ENCODE measurements around the gene RGL3.
"Not testable (repeated sequence)": the region's sequence is repeated elsewhere in the genome, so short reads cannot be mapped to it uniquely, and the experiment has no call there.

The RGL3 gene

DNA sequence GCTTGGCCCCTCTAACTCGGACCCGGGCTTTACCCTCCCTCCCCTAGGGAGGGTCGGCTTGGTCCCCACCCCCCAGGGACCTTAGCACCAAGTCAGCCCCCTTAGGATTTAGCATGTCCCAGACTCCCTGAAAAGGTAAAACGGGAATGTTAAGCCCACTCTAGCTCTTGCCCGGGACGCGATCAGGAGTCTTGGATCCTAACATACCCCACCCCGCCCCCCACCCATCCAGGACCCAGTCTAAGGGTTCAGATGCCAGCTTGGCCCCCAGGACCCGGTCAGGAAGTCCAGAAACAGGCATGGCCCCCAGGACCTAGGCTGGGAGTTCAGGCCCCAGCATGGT is 35.4 kb downstream of the RGL3 start:
- H3K9ac ChIP-seq = peak overlapping the region; percentile 56 to 80 (median 77)
- H3K4me1 ChIP-seq = peaks cover 38 to 73% (median 60%) of the 10 kb centered on the region in 10 experiments
- peaks cover 0 to 8% (median 0%) of the 10 kb centered on the region in 11 experiments; a peak in 4 of 22 replicates for H4K20me1 ChIP-seq
- TF ChIP-seq Cebpa-rat (IDR thresholded peaks at IDR 0.05) = no peak
- H3K27me3 ChIP-seq = peaks cover 0 to 16% (median 8%) of the 10 kb centered on the region in 11 experiments; a peak in 11 of 22 replicates
- peak overlapping the region; percentile 86 to 100 (median 98) for H3K4me2 ChIP-seq
- peak overlapping the region; percentile 57 to 77 (median 66) for H3K4me3 ChIP-seq
- H3K27ac ChIP-seq = peak overlapping the region in 10 of 11 experiments; percentile 39 to 70 (median 63); a peak in 19 of 22 replicates
- H3K36me3 ChIP-seq = peaks cover 0 to 8% (median 0%) of the 10 kb centered on the region in 11 experiments; a peak in 1 of 22 replicates
- H3K9me3 ChIP-seq (replicated peaks in 1 of 11) = no peaks in the 10 kb centered on the region

- Histone ChIP-seq H3K4me1 (peaks cover 44 to 79% (median 66%) of the 10 kb centered on the region in 10 experiments), H3K27me3 (peaks cover 0 to 16% (median 8%) of the 10 kb centered on the region in 11 experiments; a peak in 11 of 22 replicates), H3K4me2 (peak overlapping the region; percentile 86 to 100 (median 98)), H4K20me1 (peaks cover 0 to 8% (median 0%) of the 10 kb centered on the region in 11 experiments; a peak in 4 of 22 replicates), H3K36me3 (peaks cover 0 to 14% (median 0%) of the 10 kb centered on the region in 11 experiments; a peak in 2 of 22 replicates), H3K4me3 (peak overlapping the region; percentile 57 to 77 (median 66)), H3K27ac (peak overlapping the region; percentile 13 to 70 (median 63); a peak in 20 of 22 replicates), H3K9ac (peak overlapping the region; percentile 56 to 80 (median 77)), H3K9me3 (replicated peaks in 1 of 11) (no peaks in the 10 kb centered on the region)
- no peak for TF ChIP-seq Cebpa-rat (IDR thresholded peaks at IDR 0.05)
Measured at GRCh38 chr19:11382898-11383705, 36.0 kb downstream of the RGL3 start.

DNA sequence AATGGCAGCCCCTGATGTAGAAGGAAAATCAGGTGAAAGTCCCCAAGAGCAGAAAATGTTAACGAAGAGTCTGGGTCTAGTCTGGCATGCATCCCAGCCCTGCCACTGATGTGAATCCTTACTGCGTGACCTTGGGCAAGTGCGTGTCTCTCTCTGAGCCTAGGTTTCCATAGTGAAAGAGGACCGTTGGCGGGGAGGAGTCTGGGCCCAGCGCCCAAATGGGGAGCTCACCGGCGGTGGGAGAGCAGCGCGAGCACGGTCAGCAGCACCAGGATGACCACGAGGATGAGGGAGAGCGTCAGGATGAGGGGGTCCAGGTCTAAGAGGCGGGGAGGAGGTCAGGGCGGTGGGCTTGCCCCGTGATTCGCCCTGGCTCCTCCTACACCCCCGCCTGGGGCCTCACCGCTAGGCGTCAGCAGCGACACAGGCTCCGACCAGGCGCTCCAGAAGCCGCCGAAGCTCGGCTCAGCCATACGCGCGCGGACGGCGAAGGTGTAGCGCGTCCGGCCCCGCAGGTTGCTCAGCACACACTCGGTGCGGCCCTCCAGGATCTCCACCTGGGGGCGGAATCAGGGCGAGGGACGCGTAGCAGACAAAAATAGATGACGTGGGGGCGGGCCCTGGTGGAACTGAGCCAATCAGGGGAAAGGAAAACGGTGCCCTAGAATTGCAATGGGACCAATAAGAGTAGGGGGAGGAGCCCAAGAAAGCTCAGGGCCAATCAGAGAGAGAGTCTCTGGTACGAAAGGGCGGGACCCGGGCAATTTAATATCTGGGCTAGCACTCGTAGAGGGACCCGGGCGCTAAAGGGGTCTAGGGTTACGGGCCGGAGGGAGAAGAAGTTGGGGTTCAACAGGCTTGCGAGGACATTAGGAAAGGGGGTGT is 38.2 kb downstream of the RGL3 start:
- H3K27me3 ChIP-seq = peaks cover 0 to 16% (median 8%) of the 10 kb centered on the region in 11 experiments; a peak in 11 of 22 replicates
- H3K4me3 ChIP-seq = peak overlapping the region; percentile 51 to 75 (median 62)
- H3K27ac ChIP-seq = peak overlapping the region in 10 of 11 experiments; percentile 54 to 80 (median 68); a peak in 19 of 22 replicates
- peak overlapping the region; percentile 66 to 93 (median 86) for H3K4me2 ChIP-seq
- no peaks in the 10 kb centered on the region for H3K9me3 ChIP-seq (replicated peaks in 1 of 11)
- H3K36me3 ChIP-seq = peaks cover 0 to 17% (median 0%) of the 10 kb centered on the region in 11 experiments; a peak in 3 of 22 replicates
- no peak for TF ChIP-seq Cebpa-rat (IDR thresholded peaks at IDR 0.05)
- H4K20me1 ChIP-seq = peaks cover 0 to 12% (median 0%) of the 10 kb centered on the region in 11 experiments; a peak in 4 of 22 replicates
- peaks cover 49 to 85% (median 73%) of the 10 kb centered on the region in 10 experiments for H3K4me1 ChIP-seq
- peak overlapping the region; percentile 53 to 79 (median 74) for H3K9ac ChIP-seq

DNA sequence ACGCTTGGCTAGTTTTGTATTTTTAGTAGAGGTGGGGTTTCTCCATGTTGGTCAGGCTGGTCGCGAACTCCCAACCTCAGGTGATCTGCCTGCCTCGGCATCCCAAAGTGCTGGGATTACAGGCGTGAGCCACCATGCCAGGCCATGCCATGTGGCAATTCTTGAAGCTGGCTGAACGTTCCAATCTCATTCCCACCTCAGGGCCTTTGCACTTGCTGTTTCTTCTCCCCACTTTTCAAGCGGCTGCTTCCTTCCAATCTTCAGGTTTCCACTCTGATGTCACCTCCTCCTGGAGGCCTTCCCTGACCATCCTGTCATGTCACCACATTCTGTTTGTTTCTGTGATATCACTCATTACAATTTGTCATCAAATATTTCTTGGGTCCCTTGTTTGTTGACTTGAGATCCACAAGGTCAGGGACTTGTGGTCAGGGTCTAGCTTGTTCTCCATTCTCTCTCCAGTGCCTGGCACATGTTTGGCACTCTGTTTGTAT is 39.2 kb downstream of the RGL3 start:
- Histone ChIP-seq H3K9me3 (replicated peaks in 1 of 11) (no peaks in the 10 kb centered on the region), H3K4me2 (peak overlapping the region; percentile 66 to 93 (median 86); a peak in 19 of 22 replicates), H3K4me1 (peaks cover 52 to 87% (median 78%) of the 10 kb centered on the region in 10 experiments), H3K36me3 (peaks cover 0 to 21% (median 0%) of the 10 kb centered on the region in 11 experiments; a peak in 3 of 22 replicates), H4K20me1 (peaks cover 0 to 12% (median 0%) of the 10 kb centered on the region in 11 experiments; a peak in 4 of 22 replicates), H3K27ac (peak overlapping the region in 3 of 11 experiments; percentile 71 to 80 (median 73); a peak in 2 of 22 replicates), H3K4me3 (peak overlapping the region in 1 of 10 experiments; percentile 51; a peak in 1 of 20 replicates), H3K27me3 (peaks cover 0 to 16% (median 8%) of the 10 kb centered on the region in 11 experiments; a peak in 11 of 22 replicates), H3K9ac (0 out of 22 replicates have a peak overlapping the region, but pooled peaks of 1 of the 11 experiments have one; percentile 79)
- TF ChIP-seq Cebpa-rat (IDR thresholded peaks at IDR 0.05) = no peak

GRCh38 chr19:11379269-11379845 is 39.8 kb downstream of the RGL3 start:
- Histone ChIP-seq H3K4me1 (peaks cover 52 to 82% (median 72%) of the 10 kb centered on the region in 10 experiments), H3K4me2 (peak overlapping the region in 3 of 11 experiments; percentile 84 to 100 (median 99); a peak in 1 of 22 replicates)

GRCh38 chr19:11378319-11379189 is 40.6 kb downstream of the RGL3 start:
- peaks cover 0 to 12% (median 8%) of the 10 kb centered on the region in 11 experiments; a peak in 11 of 22 replicates for H3K27me3 ChIP-seq
- peaks cover 0 to 21% (median 0%) of the 10 kb centered on the region in 11 experiments; a peak in 3 of 22 replicates for H3K36me3 ChIP-seq
- H3K4me1 ChIP-seq = peaks cover 59 to 82% (median 72%) of the 10 kb centered on the region in 10 experiments
- H3K9ac ChIP-seq = peak overlapping the region in 7 of 11 experiments; percentile 9 to 50 (median 46); a peak in 9 of 22 replicates
- peak overlapping the region in 9 of 11 experiments; percentile 33 to 95 (median 67); a peak in 12 of 22 replicates for H3K27ac ChIP-seq
- H3K4me3 ChIP-seq = no peak overlapping the region
- peaks cover 0 to 12% (median 0%) of the 10 kb centered on the region in 11 experiments; a peak in 4 of 22 replicates for H4K20me1 ChIP-seq
- no peaks in the 10 kb centered on the region for H3K9me3 ChIP-seq (replicated peaks in 1 of 11)
- H3K4me2 ChIP-seq = peak overlapping the region; percentile 71 to 100 (median 99)
- no peak for TF ChIP-seq Cebpa-rat (IDR thresholded peaks at IDR 0.05)

More at GRCh38 chr19:11379269-11379845, 39.8 kb downstream of the RGL3 start:
- H3K9ac ChIP-seq; H3K27ac ChIP-seq; H3K4me3 ChIP-seq; H3K9me3 ChIP-seq (replicated peaks in 1 of 11): not testable (repeated sequence)
- Histone ChIP-seq H3K27me3 (peaks cover 0 to 16% (median 8%) of the 10 kb centered on the region in 11 experiments; a peak in 11 of 22 replicates), H4K20me1 (peaks cover 0 to 12% (median 0%) of the 10 kb centered on the region in 11 experiments; a peak in 4 of 22 replicates), H3K36me3 (peaks cover 0 to 21% (median 0%) of the 10 kb centered on the region in 11 experiments; a peak in 3 of 22 replicates)

GRCh38 chr19:11377756-11378155 is 41.4 kb downstream of the RGL3 start:
- TF ChIP-seq Cebpa-rat (IDR thresholded peaks at IDR 0.05) = no peak
- Histone ChIP-seq H3K27ac (peak overlapping the region in 10 of 11 experiments; percentile 33 to 95 (median 68); a peak in 18 of 22 replicates), H3K36me3 (peaks cover 0 to 21% (median 0%) of the 10 kb centered on the region in 11 experiments; a peak in 3 of 22 replicates), H4K20me1 (peaks cover 0 to 12% (median 0%) of the 10 kb centered on the region in 11 experiments; a peak in 4 of 22 replicates), H3K27me3 (peaks cover 0 to 4% (median 2%) of the 10 kb centered on the region in 11 experiments; a peak in 7 of 22 replicates), H3K9ac (peak overlapping the region in 8 of 11 experiments; percentile 7 to 50 (median 37); a peak in 12 of 22 replicates), H3K4me3 (peak overlapping the region in 1 of 10 experiments; percentile 17; a peak in 1 of 20 replicates), H3K4me1 (peaks cover 62 to 82% (median 70%) of the 10 kb centered on the region in 10 experiments), H3K4me2 (peak overlapping the region; percentile 71 to 100 (median 99)), H3K9me3 (replicated peaks in 1 of 11) (no peaks in the 10 kb centered on the region)
